ENCODE data around the gene S100Z. TPM values are rescaled to one million over a fixed set of nuclear protein-coding genes. Genes with fewer than 3 reads are reported as not detected.

Gene S100Z
- total RNA-seq, 4 donors from 2014 or later, result not detected

GRCh38 chr5:76953551-76954382 lies 104.0 kb downstream of the S100Z start:
- H3K9me3 ChIP-seq, result no peaks in the 10 kb centered on the region
- DNase-seq, result no peak
- in situ Hi-C loops (cut with MboI; ENCODE audit: low sequenced_read_pairs in 4 of 4) (no loop called here), intact Hi-C loops (cut with DNase I; ENCODE audit: low total_unique reads) (no loop called here)
- peak overlapping the region; percentile 35 to 53 (median 40) for H3K4me3 ChIP-seq
- ATAC-seq, result no peak
- H3K36me3 ChIP-seq, result no peaks in the 10 kb centered on the region
- H3K27ac ChIP-seq, result no peak overlapping the region
- H3K27me3 ChIP-seq, result peaks cover 9 to 23% (median 12%) of the 10 kb centered on the region in 3 donors
- TF ChIP-seq, protein P1, sequence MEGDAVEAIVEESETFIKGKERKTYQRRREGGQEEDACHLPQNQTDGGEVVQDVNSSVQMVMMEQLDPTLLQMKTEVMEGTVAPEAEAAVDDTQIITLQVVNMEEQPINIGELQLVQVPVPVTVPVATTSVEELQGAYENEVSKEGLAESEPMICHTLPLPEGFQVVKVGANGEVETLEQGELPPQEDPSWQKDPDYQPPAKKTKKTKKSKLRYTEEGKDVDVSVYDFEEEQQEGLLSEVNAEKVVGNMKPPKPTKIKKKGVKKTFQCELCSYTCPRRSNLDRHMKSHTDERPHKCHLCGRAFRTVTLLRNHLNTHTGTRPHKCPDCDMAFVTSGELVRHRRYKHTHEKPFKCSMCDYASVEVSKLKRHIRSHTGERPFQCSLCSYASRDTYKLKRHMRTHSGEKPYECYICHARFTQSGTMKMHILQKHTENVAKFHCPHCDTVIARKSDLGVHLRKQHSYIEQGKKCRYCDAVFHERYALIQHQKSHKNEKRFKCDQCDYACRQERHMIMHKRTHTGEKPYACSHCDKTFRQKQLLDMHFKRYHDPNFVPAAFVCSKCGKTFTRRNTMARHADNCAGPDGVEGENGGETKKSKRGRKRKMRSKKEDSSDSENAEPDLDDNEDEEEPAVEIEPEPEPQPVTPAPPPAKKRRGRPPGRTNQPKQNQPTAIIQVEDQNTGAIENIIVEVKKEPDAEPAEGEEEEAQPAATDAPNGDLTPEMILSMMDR (IDR thresholded peaks at IDR 0.05 in 4 of 5, conservative IDR thresholded peaks at IDR 0.05 in 1 of 5), result no peak
- no peak for TF ChIP-seq POLR2A (IDR thresholded peaks at IDR 0.05)
- no peaks in the 10 kb centered on the region for H3K4me1 ChIP-seq

GRCh38 chr5:76954383-76954763 lies 104.6 kb downstream of the S100Z start:
- H3K36me3 ChIP-seq, result no peaks in the 10 kb centered on the region
- peak overlapping the region in 3 of 4 donors; percentile 35 to 40 (median 39) for H3K4me3 ChIP-seq
- intact Hi-C loops (cut with DNase I; ENCODE audit: low total_unique reads), result no loop called here
- H3K27me3 ChIP-seq, result peaks cover 9 to 23% (median 12%) of the 10 kb centered on the region in 3 donors
- TF ChIP-seq POLR2A (IDR thresholded peaks at IDR 0.05), result no peak
- TF ChIP-seq, protein P1 (IDR thresholded peaks at IDR 0.05 in 4 of 5, conservative IDR thresholded peaks at IDR 0.05 in 1 of 5), result no peak
- no peak for ATAC-seq
- H3K9me3 ChIP-seq, result no peaks in the 10 kb centered on the region
- H3K27ac ChIP-seq, result no peak overlapping the region
- in situ Hi-C loops (cut with MboI; ENCODE audit: low sequenced_read_pairs in 4 of 4), result no loop called here
- no peak for DNase-seq
- H3K4me1 ChIP-seq, result no peaks in the 10 kb centered on the region

GRCh38 chr5:76956033-76956432 lies 106.2 kb downstream of the S100Z start:
- TF ChIP-seq, protein P1 (IDR thresholded peaks at IDR 0.05 in 4 of 5, conservative IDR thresholded peaks at IDR 0.05 in 1 of 5), result no peak
- TF ChIP-seq POLR2A (IDR thresholded peaks at IDR 0.05), result no peak
- no peak for ATAC-seq
- no peak for DNase-seq
- intact Hi-C loops (cut with DNase I; ENCODE audit: low total_unique reads) (no loop called here), in situ Hi-C loops (cut with MboI; ENCODE audit: low sequenced_read_pairs in 4 of 4) (no loop called here)
- Histone ChIP-seq H3K9me3 (no peaks in the 10 kb centered on the region), H3K27ac (no peak overlapping the region), H3K27me3 (peaks cover 9 to 23% (median 12%) of the 10 kb centered on the region in 3 donors), H3K36me3 (no peaks in the 10 kb centered on the region), H3K4me3 (no peak overlapping the region), H3K4me1 (no peaks in the 10 kb centered on the region)

- Histone ChIP-seq H3K4me1 (no peaks in the 10 kb centered on the region), H3K36me3 (no peaks in the 10 kb centered on the region), H3K9me3 (no peaks in the 10 kb centered on the region), H3K4me3 (no peak overlapping the region), H3K27ac (no peak overlapping the region), H3K27me3 (peaks cover 3 to 11% (median 9%) of the 10 kb centered on the region in 3 donors)
- intact Hi-C loops (cut with DNase I; ENCODE audit: low total_unique reads) (no loop called here), in situ Hi-C loops (cut with MboI; ENCODE audit: low sequenced_read_pairs in 4 of 4) (no loop called here)
- ATAC-seq, result no peak
- no peak for DNase-seq
- TF ChIP-seq, protein P1 (IDR thresholded peaks at IDR 0.05 in 4 of 5, conservative IDR thresholded peaks at IDR 0.05 in 1 of 5), result no peak
- TF ChIP-seq POLR2A (IDR thresholded peaks at IDR 0.05), result no peak
Measured at GRCh38 chr5:76958991-76959767, 109.4 kb downstream of the S100Z start.

All from gastrocnemius medialis (tissue), 4 donors.